PC-3 (cell line): ENCODE measurements around the gene TTC19. TPM values are rescaled to one million over a fixed set of nuclear protein-coding genes. Genes with fewer than 3 reads are reported as not detected.

Experiments used
- ATAC-seq: fragments of 200-7000 bp; cut with Tn5 transposase; 2 replicates; pipeline ENCODE4 v1.9.1; 2020; ENCODE audit warnings: mild to moderate bottlenecking, moderate library complexity
- BruUV-seq: library from RNA; stranded (reverse); fragments of 400-500 nt; replicated peaks from 2 replicates; lab custom pipeline; 2021; lab: Mats Ljungman, UMichigan
- CTCF ChIA-PET: fragments of 300-600 bp; sonication (Branson Sonifier 250); formaldehyde crosslinking; loops from one replicate; lab custom pipeline; 2022; ENCODE audit warnings: antibody characterized with exemption; lab: Charles Lee
- POLR2A ChIA-PET: fragments of 300-600 bp; sonication (Branson Sonifier 250); formaldehyde crosslinking; loops from one replicate; lab custom pipeline; 2022; ENCODE audit warnings: antibody characterized with exemption; ENCODE audit not compliant: unreplicated experiment; lab: Charles Lee
- DNase-seq: peaks from one replicate; pipeline ENCODE4 v3.0.0-alpha.2; 2015
- H2AFZ ChIP-seq: fragments of 300-600 bp; sonication (generic); 2 replicates; pipeline ENCODE4 v1.6.0; 2016; ENCODE audit warnings: antibody characterized with exemption, low read length
- H3F3A ChIP-seq: fragments of 300-600 bp; sonication (generic); one replicate; pipeline ENCODE4 v1.6.0; 2017; ENCODE audit warnings: antibody characterized with exemption, low read length, control low read depth, mild to moderate bottlenecking; ENCODE audit not compliant: unreplicated experiment
- H3K27ac ChIP-seq: fragments of 300-600 bp; sonication (generic); 2 replicates; pipeline ENCODE4 v1.5.1; 2016; ENCODE audit warnings: mild to moderate bottlenecking, low read length
- H3K27me3 ChIP-seq: fragments of 300-600 bp; sonication (generic); 2 replicates; pipeline ENCODE4 v1.6.1; 2016; ENCODE audit warnings: low read length, mixed read lengths
- H3K36me3 ChIP-seq: fragments of 300-600 bp; sonication (generic); 2 replicates; pipeline ENCODE4 v1.6.1; 2016; ENCODE audit warnings: low read depth, mixed run types, low read length, mixed read lengths
- H3K4me1 ChIP-seq: fragments of 300-600 bp; sonication (generic); 2 replicates; pipeline ENCODE4 v1.5.1; 2016; ENCODE audit warnings: low read length; ENCODE audit not compliant: insufficient read depth
- H3K4me2 ChIP-seq: fragments of 300-600 bp; sonication (generic); 2 replicates; pipeline ENCODE4 v1.6.0; 2016; ENCODE audit warnings: low read length
- H3K4me3 ChIP-seq: fragments of 300-600 bp; sonication (generic); 2 replicates; pipeline ENCODE4 v1.5.1; 2016; ENCODE audit warnings: mild to moderate bottlenecking, low read length, mixed read lengths
- H3K79me2 ChIP-seq: fragments of 300-600 bp; sonication (generic); 2 replicates; pipeline ENCODE4 v1.6.1; 2017; ENCODE audit warnings: low read length, mixed read lengths
- H3K9ac ChIP-seq: fragments of 300-600 bp; sonication (generic); 2 replicates; pipeline ENCODE4 v1.6.0; 2016; ENCODE audit warnings: mild to moderate bottlenecking, low read length
- H3K9me2 ChIP-seq: fragments of 300-600 bp; sonication (generic); replicated peaks from 2 replicates; pipeline ENCODE4 v1.6.1; 2016; ENCODE audit warnings: mixed run types, low read length, mixed read lengths
- H3K9me3 ChIP-seq: fragments of 300-600 bp; sonication (generic); 2 replicates; pipeline ENCODE4 v1.6.1; 2016; ENCODE audit warnings: low read length, mixed read lengths
- H4K20me1 ChIP-seq: fragments of 300-600 bp; sonication (generic); 2 replicates; pipeline ENCODE4 v1.6.1; 2016; ENCODE audit warnings: low read length, mixed read lengths
- EZH2 ChIP-seq: fragments of 300-600 bp; sonication (generic); IDR thresholded peaks from one replicate; pipeline ENCODE4 v1.6.1; 2017; ENCODE audit warnings: antibody characterized with exemption, mild to moderate bottlenecking, low read length; ENCODE audit not compliant: unreplicated experiment
- EZH2phosphoT487 ChIP-seq: fragments of 300-600 bp; sonication (generic); IDR thresholded peaks from 2 replicates; pipeline ENCODE4 v1.6.1; 2018; ENCODE audit warnings: mild to moderate bottlenecking, antibody characterized with exemption, low read length, borderline replicate concordance
- intact Hi-C: fragments of 100-400 bp; cut with micrococcal nuclease; formaldehyde crosslinking; loops from 2 replicates; pipeline ENCODE4 v1.9.0; 2023
- total RNA-seq: library from RNA; depleted of rRNA; stranded (reverse); fragments of >200 nt; gene quantifications from 2 replicates; pipeline ENCODE4 v1.2.3, GENCODE V29; 2014
- TF ChIP-seq, protein P1 (sequence below): fragments of 300-600 bp; sonication (generic); conservative IDR thresholded peaks from 2 replicates; pipeline ENCODE4 v1.5.1; 2017; ENCODE audit warnings: antibody characterized with exemption, low read depth, mild to moderate bottlenecking, low read length

Gene TTC19
- total RNA-seq, 1 experiment from 2014 or later = 187 TPM

DNA sequence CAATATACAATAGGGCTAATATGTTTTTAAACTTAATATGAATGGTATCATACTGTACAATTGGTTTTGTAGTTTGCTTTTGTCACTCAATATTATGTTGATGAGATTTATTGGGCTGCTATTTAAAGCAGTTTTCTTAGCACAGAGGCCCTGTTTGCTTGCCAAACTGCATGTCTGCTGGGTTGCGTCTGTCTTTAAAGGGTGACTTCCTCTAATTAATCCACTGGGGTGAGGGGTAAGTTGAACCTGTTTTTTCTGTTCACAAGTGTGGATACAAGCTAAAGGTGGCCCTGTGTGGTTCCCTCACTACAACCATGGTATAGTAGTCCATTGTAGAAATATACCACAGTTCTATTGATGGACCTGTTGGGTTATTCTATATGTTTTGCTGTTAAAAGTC is 19.7 kb downstream of the TTC19 start:
- TF ChIP-seq, protein P1, sequence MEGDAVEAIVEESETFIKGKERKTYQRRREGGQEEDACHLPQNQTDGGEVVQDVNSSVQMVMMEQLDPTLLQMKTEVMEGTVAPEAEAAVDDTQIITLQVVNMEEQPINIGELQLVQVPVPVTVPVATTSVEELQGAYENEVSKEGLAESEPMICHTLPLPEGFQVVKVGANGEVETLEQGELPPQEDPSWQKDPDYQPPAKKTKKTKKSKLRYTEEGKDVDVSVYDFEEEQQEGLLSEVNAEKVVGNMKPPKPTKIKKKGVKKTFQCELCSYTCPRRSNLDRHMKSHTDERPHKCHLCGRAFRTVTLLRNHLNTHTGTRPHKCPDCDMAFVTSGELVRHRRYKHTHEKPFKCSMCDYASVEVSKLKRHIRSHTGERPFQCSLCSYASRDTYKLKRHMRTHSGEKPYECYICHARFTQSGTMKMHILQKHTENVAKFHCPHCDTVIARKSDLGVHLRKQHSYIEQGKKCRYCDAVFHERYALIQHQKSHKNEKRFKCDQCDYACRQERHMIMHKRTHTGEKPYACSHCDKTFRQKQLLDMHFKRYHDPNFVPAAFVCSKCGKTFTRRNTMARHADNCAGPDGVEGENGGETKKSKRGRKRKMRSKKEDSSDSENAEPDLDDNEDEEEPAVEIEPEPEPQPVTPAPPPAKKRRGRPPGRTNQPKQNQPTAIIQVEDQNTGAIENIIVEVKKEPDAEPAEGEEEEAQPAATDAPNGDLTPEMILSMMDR = no peak
- TF ChIP-seq EZH2 = no peak
- no peak for TF ChIP-seq EZH2phosphoT487
- Histone ChIP-seq H3K9me3 (no peaks in the 10 kb centered on the region), H2AFZ (no peak overlapping the region), H4K20me1 (peaks cover 24% of the 10 kb centered on the region), H3F3A (peaks cover 4% of the 10 kb centered on the region), H3K79me2 (peaks cover 86% of the 10 kb centered on the region), H3K27ac (no peak overlapping the region), H3K27me3 (no peaks in the 10 kb centered on the region), H3K9me2 (no peaks in the 10 kb centered on the region), H3K36me3 (peaks cover 75% of the 10 kb centered on the region), H3K4me1 (peaks cover 3% of the 10 kb centered on the region), H3K4me3 (no peak overlapping the region), H3K9ac (no peak overlapping the region), H3K4me2 (no peak overlapping the region)
- no peak for DNase-seq
- ATAC-seq = no peak
- BruUV-seq = no TSS peak
- POLR2A ChIA-PET = no interaction called here
- intact Hi-C loops = no loop called here
- CTCF ChIA-PET = no interaction called here

DNA sequence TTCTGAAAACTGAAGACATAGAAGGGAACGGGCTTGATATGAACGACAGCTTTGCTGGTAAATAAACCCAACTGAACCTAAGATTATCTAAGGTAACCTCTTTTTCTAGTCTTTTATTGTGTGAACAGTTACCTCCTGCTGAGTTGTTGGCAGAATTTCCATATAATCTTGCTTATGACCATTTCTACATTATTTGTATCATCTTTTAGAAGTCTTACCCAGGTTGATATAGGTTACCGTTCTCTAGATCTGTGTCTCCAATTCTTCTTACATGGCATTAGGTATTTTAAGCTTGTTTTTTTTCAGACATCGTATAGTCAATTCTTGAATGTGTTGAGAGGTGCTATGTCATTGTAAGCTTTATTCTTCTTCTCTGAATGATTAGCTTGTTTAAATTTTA is 24.3 kb downstream of the TTC19 start:
- no peaks in the 10 kb centered on the region for H3K9me3 ChIP-seq
- H3K4me3 ChIP-seq = no peak overlapping the region
- H2AFZ ChIP-seq = no peak overlapping the region
- H3K27me3 ChIP-seq = no peaks in the 10 kb centered on the region
- H3K9me2 ChIP-seq = no peaks in the 10 kb centered on the region
- H3K9ac ChIP-seq = no peak overlapping the region
- intact Hi-C loops = no loop called here
- DNase-seq (no peak), ATAC-seq (no peak)
- H3K4me1 ChIP-seq = peaks cover 34% of the 10 kb centered on the region
- BruUV-seq = no TSS peak
- H3K4me2 ChIP-seq = no peak overlapping the region
- TF ChIP-seq EZH2phosphoT487 (no peak), EZH2 (no peak)
- TF ChIP-seq, protein P1 = no peak
- ChIA-PET CTCF (no interaction called here), POLR2A (no interaction called here)
- peaks cover 62% of the 10 kb centered on the region for H3K79me2 ChIP-seq
- no peak overlapping the region for H3K27ac ChIP-seq
- H3K36me3 ChIP-seq = peaks cover 78% of the 10 kb centered on the region
- H4K20me1 ChIP-seq = peaks cover 33% of the 10 kb centered on the region
- peaks cover 21% of the 10 kb centered on the region for H3F3A ChIP-seq

DNA sequence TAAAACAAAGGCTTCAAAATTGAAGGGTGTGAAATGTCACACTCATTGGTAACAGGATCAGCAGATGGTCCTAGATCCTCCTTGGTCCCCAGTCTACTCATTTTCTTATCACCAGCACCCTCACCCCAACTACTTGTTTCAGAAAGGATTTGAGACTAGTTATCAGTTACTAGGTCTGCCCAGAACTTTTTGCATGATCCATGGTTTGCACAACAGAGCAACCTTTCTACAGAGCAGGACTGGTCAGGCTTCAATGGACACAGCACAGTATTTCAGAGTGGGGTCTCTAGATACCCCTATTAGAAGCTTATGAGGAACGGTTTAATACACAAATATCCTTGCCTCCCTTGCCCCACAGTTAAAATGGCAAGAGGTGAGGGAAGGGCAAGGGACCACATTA is 25.6 kb downstream of the TTC19 start:
- no peaks in the 10 kb centered on the region for H3K9me3 ChIP-seq
- peaks cover 39% of the 10 kb centered on the region for H3K4me1 ChIP-seq
- peaks cover 57% of the 10 kb centered on the region for H3K79me2 ChIP-seq
- H3F3A ChIP-seq = peaks cover 25% of the 10 kb centered on the region
- H3K9ac ChIP-seq = no peak overlapping the region
- H2AFZ ChIP-seq = no peak overlapping the region
- ChIA-PET POLR2A (no interaction called here), CTCF (no interaction called here)
- H3K36me3 ChIP-seq = peaks cover 86% of the 10 kb centered on the region
- no peak overlapping the region for H3K4me2 ChIP-seq
- no TSS peak for BruUV-seq
- H3K27me3 ChIP-seq = no peaks in the 10 kb centered on the region
- H3K27ac ChIP-seq = no peak overlapping the region
- intact Hi-C loops = no loop called here
- H3K9me2 ChIP-seq = no peaks in the 10 kb centered on the region
- DNase-seq (no peak), ATAC-seq (no peak)
- H3K4me3 ChIP-seq = no peak overlapping the region
- TF ChIP-seq, protein P1 = no peak
- TF ChIP-seq EZH2 (no peak), EZH2phosphoT487 (no peak)
- peaks cover 35% of the 10 kb centered on the region for H4K20me1 ChIP-seq
